ENCODE results near the gene TNRC6A.
"Not testable (repeated sequence)": the region's sequence is repeated elsewhere in the genome, so short reads cannot be mapped to it uniquely, and the experiment has no call there.

The TNRC6A gene

GRCh38 chr16:24820522-24820921 lies 91.1 kb downstream of the TNRC6A start:
- DNase-seq, result no peak

GRCh38 chr16:24821129-24821528 lies 91.7 kb downstream of the TNRC6A start:
- no peak for DNase-seq

GRCh38 chr16:24822542-24822941 lies 93.1 kb downstream of the TNRC6A start:
- no peak for DNase-seq

GRCh38 chr16:24822974-24823373 lies 93.5 kb downstream of the TNRC6A start:
- no peak for DNase-seq

- DNase-seq, result no peak
Measured at GRCh38 chr16:24825696-24826095, 96.2 kb downstream of the TNRC6A start.

- DNase-seq, result no peak
Measured at GRCh38 chr16:24826096-24826690, 96.7 kb downstream of the TNRC6A start.

- no peak for DNase-seq
Measured at GRCh38 chr16:24826817-24827566, 97.5 kb downstream of the TNRC6A start.

GRCh38 chr16:24829153-24829552 lies 99.7 kb downstream of the TNRC6A start:
- no peak for DNase-seq

- no peak for DNase-seq
Measured at GRCh38 chr16:24833352-24833751, 103.9 kb downstream of the TNRC6A start.

- peak; percentile 12 for DNase-seq
Measured at GRCh38 chr16:24834459-24835335, 105.2 kb downstream of the TNRC6A start.

- DNase-seq, result no peak
Measured at GRCh38 chr16:24836836-24837235, 107.4 kb downstream of the TNRC6A start.

- no peak for DNase-seq
Measured at GRCh38 chr16:24837969-24838368, 108.5 kb downstream of the TNRC6A start.

GRCh38 chr16:24838554-24839266 lies 109.3 kb downstream of the TNRC6A start:
- DNase-seq, result no peak

GRCh38 chr16:24839347-24839972 lies 110.0 kb downstream of the TNRC6A start:
- DNase-seq, result no peak

- DNase-seq, result no peak
Measured at GRCh38 chr16:24841291-24841690, 111.8 kb downstream of the TNRC6A start.

- peak; percentile 60 for DNase-seq
Measured at GRCh38 chr16:24844101-24845030, 114.9 kb downstream of the TNRC6A start.

GRCh38 chr16:24845031-24845365 lies 115.5 kb downstream of the TNRC6A start:
- DNase-seq, result not testable (repeated sequence)

GRCh38 chr16:24845726-24846547 lies 116.5 kb downstream of the TNRC6A start, which contains the start of gene SLC5A11:
Gene SLC5A11 (plus strand): TSS chr16:24845963. CDS start chr16:24858644, 12,681 bp downstream.
- no peak for DNase-seq

- no peak for DNase-seq
Measured at GRCh38 chr16:24846548-24847357, 117.3 kb downstream of the TNRC6A start.

GRCh38 chr16:24847358-24847664 lies 117.9 kb downstream of the TNRC6A start:
- DNase-seq, result no peak
